Activated T-helper 2 cell treated with anti-CD3 and anti-CD28 coated beads, Interferon-gamma antibody, Interleukin-2, Interleukin-4, amounts not matched to agents 10 μg/mL and 5 μg/mL and 100 μg/mL, durations not matched to agents 14 hours and 24 hours and 36 hours (primary cell): ENCODE results near the gene HSDL1. TPM values are rescaled to one million over a fixed set of nuclear protein-coding genes. Genes with fewer than 3 reads are reported as not detected.
"Not testable (repeated sequence)": the region's sequence is repeated elsewhere in the genome, so short reads cannot be mapped to it uniquely, and the experiment has no call there.

ENCODE experiments used
- DNase-seq: peaks from one replicate; pipeline ENCODE4 v3.0.0; 2021; ENCODE audit warnings: low spot score
- H3K27ac Mint-ChIP-seq: one replicate; pipeline ENCODE4 v1.8.0; 2021; ENCODE audit warnings: mixed read lengths
- H3K27me3 Mint-ChIP-seq: one replicate; pipeline ENCODE4 v1.8.0; 2021; ENCODE audit warnings: low read depth, mixed read lengths
- H3K36me3 Mint-ChIP-seq: one replicate; pipeline ENCODE4 v1.8.0; 2021; ENCODE audit warnings: low read depth, mixed read lengths
- H3K4me1 Mint-ChIP-seq: one replicate; pipeline ENCODE4 v1.8.0; 2021; ENCODE audit warnings: low read depth, mixed read lengths
- H3K4me3 Mint-ChIP-seq: one replicate; pipeline ENCODE4 v1.8.0; 2021; ENCODE audit warnings: low read depth, mild to moderate bottlenecking, moderate library complexity, mixed read lengths
- H3K9me3 Mint-ChIP-seq: one replicate; pipeline ENCODE4 v1.8.0; 2021; ENCODE audit warnings: mixed read lengths
- intact Hi-C: fragments of 100-400 bp; cut with micrococcal nuclease; formaldehyde crosslinking; loops from one replicate; pipeline ENCODE4 v1.15.1; 2023
- total RNA-seq: library from RNA; stranded (reverse); gene quantifications from 2 replicates; pipeline ENCODE4 v1.2.3, GENCODE V29; 2022

The HSDL1 gene
- total RNA-seq, 1 donor from 2014 or later, result 16.7 TPM

DNA sequence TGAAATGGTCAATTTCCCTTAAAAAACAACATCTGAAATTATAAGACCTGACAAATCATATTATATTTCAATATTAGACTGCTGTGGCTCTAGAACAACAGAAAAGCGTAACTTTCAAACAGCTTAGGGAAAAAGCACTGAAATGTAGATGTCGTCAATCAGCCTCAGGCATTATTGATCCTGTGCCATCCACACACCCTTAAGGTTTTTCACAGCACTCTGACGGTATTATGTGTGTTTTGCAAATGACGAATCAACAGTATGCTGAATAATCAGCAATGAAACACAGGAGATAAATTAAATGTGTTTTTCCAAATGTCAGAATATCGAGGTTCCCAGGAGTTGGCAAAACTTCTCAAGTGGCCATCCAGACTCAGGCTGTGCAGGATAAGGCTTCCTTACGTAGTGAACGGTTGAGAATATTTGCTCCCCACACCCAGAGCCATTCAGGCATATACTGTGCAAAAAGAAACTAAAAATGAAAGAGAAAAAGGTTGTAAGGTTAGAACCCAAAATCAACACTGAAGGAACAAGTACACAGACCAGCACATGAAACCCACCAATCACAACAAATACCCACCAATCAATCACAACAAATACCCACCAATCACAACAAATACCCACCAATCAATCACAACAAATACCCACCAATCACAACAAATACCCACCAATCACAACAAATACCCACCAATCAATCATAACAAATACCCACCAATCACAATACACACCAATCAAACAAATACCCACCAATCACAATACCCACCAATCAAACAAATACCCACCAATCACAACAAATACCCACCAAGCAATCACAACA lies 20.5 kb downstream of the HSDL1 start:
- peaks cover 14% of the 10 kb centered on the region for H3K36me3 Mint-ChIP-seq
- peaks cover 3% of the 10 kb centered on the region for H3K4me1 Mint-ChIP-seq
- intact Hi-C loops, result no loop called here
- H3K27me3 Mint-ChIP-seq, result no peaks in the 10 kb centered on the region
- no peak for DNase-seq
- no peak overlapping the region for H3K4me3 Mint-ChIP-seq
- no peak overlapping the region for H3K27ac Mint-ChIP-seq
- no peaks in the 10 kb centered on the region for H3K9me3 Mint-ChIP-seq

DNA sequence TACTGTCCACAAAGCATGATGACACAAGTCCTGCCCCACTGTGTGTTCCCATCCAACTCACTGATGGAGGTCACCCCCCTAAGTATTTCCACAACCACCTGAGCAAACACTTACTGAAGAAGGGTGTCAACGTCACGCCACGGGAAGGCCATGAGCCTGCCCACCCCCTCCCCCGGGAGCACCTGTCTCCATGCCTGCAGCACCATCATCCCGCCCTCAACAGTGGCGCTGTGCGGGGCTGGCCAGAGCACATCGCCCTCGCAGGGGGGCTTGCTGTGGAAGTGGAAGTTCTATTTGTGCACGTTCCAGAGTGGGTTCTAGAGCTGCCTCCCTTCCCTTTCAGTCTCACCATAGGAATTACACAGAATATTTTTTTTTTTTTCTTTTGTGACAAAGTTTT lies 24.0 kb downstream of the HSDL1 start:
- Mint-ChIP-seq H3K4me3 (no peak overlapping the region), H3K4me1 (peaks cover 10% of the 10 kb centered on the region), H3K9me3 (no peaks in the 10 kb centered on the region), H3K36me3 (peaks cover 10% of the 10 kb centered on the region), H3K27me3 (no peaks in the 10 kb centered on the region), H3K27ac (no peak overlapping the region)
- intact Hi-C loops, result no loop called here
- DNase-seq, result no peak

DNA sequence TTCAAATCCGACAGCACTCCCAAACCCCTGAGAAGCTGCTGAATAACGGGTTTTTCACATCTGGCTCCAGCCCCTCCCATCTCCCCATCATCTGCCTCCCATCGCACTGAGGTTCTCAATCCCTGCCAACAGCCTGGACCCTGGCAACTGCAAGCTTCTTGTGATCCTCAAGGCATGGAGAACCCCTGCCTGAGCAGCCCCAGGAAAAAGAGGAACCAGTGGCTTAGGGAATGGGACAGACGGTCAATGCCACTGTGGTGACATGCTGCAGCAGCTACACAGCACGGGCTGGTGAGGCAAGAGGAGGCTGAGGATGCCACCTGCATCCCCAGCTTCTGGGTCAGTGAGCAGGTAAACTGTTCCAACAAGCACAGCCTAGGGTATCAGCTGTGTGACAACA lies 25.0 kb downstream of the HSDL1 start:
- H3K4me3 Mint-ChIP-seq, result no peak overlapping the region
- H3K27ac Mint-ChIP-seq, result no peak overlapping the region
- no peak for DNase-seq
- H3K4me1 Mint-ChIP-seq, result peaks cover 12% of the 10 kb centered on the region
- peaks cover 13% of the 10 kb centered on the region for H3K36me3 Mint-ChIP-seq
- H3K27me3 Mint-ChIP-seq, result no peaks in the 10 kb centered on the region
- intact Hi-C loops, result no loop called here
- H3K9me3 Mint-ChIP-seq, result no peaks in the 10 kb centered on the region

DNA sequence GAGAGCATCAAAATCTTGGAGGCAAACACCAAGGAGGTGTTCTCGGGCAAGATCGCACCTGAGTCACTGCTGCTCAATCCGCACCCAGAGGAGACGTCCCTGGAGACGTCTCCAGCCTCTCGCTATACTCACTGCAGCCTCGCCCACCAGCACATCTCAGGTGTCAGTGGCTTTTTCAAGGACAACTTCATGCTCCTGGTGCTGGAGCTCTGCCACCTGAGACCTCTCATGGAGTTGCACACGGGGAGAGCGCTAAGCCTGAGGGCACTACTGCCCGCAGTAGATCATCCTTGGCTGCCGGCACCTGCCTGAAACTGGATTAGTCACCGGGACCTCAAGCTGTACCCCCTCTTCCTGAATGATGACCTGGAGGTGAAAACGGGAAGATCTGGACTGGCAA lies 25.6 kb downstream of the HSDL1 start:
- no peak for DNase-seq
- H3K9me3 Mint-ChIP-seq, result no peaks in the 10 kb centered on the region
- H3K27ac Mint-ChIP-seq, result no peak overlapping the region
- peaks cover 12% of the 10 kb centered on the region for H3K4me1 Mint-ChIP-seq
- no peak overlapping the region for H3K4me3 Mint-ChIP-seq
- peaks cover 13% of the 10 kb centered on the region for H3K36me3 Mint-ChIP-seq
- no peaks in the 10 kb centered on the region for H3K27me3 Mint-ChIP-seq
- intact Hi-C loops, result loop anchor here (10.0 kb wide), 1 partner anchor 1435 kb away; no protein-coding TSS in a partner anchor

DNA sequence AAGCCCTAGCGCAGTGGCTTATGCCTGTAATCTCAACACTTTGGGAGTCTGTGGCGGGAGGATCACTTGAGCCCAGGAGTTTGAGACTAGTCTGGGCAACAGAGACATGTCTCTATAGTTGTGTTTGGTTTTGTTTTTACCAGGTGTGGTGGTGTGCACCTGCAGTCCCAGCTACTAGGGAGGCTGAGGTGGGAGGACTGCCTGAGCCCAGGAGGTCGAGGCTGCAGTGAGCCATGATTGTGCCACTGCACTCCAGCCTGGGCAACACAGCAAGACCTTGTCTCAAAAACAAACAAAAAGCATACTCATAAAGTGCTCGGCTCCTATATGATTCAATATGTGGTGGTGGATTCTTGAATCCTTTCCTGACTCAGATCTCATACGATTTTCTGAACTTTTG lies 26.7 kb downstream of the HSDL1 start:
- H3K27me3 Mint-ChIP-seq, DNase-seq, H3K9me3 Mint-ChIP-seq: not testable (repeated sequence)
- Mint-ChIP-seq H3K27ac (peak overlapping the region; percentile 42), H3K4me1 (peaks cover 14% of the 10 kb centered on the region), H3K36me3 (peaks cover 11% of the 10 kb centered on the region), H3K4me3 (peak overlapping the region; percentile 60)
- intact Hi-C loops, result loop anchor here (10.0 kb wide), 1 partner anchor 1436 kb away; no protein-coding TSS in a partner anchor

DNA sequence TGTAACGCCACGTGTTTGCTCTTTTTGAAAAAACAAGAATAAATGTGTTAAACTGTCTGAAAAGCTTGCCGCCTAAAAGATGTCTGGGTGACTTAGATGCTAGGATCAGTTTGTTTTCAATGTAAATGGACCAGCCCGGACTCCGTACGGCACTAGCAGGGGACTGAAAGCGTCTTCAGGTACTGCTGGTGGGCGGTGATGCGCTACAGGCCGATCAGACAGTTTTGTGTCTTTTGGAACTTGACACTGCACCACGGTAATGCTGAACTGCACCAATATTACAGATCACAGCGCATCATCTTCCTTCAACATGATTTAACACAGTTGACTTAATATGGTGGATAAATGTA lies 27.5 kb downstream of the HSDL1 start:
- Mint-ChIP-seq H3K36me3 (peaks cover 6% of the 10 kb centered on the region), H3K9me3 (no peaks in the 10 kb centered on the region), H3K27ac (peak overlapping the region; percentile 88), H3K27me3 (no peaks in the 10 kb centered on the region), H3K4me1 (peaks cover 14% of the 10 kb centered on the region), H3K4me3 (peak overlapping the region; percentile 87)
- DNase-seq, result no peak
- intact Hi-C loops, result loop anchor here (1.0 to 10.0 kb wide), 5 partner anchors 19 to 1437 kb away; partner anchors contain the start of gene TAF1C

DNA sequence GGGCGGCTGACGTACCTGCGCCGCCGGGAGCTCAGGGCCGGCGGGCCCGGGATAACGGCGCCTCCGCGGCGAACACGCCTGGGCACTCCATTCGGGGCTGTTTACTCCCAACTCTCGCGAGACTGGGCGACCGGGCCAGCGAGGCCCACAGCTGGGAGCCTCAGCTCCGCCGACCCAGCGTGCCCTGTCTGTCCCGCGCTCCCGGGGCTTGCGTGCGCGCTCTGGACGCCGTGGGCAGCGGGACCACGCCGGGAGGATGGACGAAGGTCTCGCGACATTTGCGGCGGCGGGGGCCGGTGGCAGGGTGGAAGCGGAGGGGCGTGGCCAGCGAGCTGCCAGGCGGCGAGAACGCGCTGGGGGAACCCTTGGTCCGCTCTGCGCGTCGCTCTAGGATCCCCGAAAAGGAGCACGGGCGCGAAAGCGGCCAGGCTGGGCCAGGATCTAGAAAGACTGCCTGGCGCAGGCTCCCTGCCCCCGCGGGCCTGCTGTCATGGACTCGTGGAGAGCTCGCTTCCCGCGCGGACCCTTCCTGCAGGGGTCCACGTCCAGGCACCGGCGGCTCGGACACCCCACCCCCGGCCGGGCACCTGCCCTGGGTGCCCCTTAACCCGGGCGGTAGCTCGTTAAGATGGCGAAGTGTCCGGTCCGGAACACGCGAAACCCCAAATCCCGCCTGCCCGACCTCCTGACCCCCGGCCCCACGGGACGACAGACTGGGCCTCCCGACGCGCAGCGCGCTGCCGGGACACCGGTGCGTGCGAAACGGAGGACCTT lies 28.1 kb downstream of the HSDL1 start, which contains the start of gene MBTPS1:
TSS of gene MBTPS1 (minus strand) at position 223 of the 774 bp plus-strand sequence. CDS start 15,159 bp downstream, outside the sequence.
- Mint-ChIP-seq H3K9me3 (no peaks in the 10 kb centered on the region), H3K4me3 (peak within 1 kb of the TSS; percentile 90), H3K27me3 (no peaks in the 10 kb centered on the region), H3K27ac (peak within 1 kb of the TSS; percentile 90), H3K36me3 (peaks cover 4% of the 10 kb centered on the region), H3K4me1 (peaks cover 14% of the 10 kb centered on the region)
- DNase-seq, result peak; percentile 98
- intact Hi-C loops, result loop anchor here (1.0 to 10.0 kb wide), 6 partner anchors 18 to 1438 kb away; partner anchors contain the start of gene TAF1C

DNA sequence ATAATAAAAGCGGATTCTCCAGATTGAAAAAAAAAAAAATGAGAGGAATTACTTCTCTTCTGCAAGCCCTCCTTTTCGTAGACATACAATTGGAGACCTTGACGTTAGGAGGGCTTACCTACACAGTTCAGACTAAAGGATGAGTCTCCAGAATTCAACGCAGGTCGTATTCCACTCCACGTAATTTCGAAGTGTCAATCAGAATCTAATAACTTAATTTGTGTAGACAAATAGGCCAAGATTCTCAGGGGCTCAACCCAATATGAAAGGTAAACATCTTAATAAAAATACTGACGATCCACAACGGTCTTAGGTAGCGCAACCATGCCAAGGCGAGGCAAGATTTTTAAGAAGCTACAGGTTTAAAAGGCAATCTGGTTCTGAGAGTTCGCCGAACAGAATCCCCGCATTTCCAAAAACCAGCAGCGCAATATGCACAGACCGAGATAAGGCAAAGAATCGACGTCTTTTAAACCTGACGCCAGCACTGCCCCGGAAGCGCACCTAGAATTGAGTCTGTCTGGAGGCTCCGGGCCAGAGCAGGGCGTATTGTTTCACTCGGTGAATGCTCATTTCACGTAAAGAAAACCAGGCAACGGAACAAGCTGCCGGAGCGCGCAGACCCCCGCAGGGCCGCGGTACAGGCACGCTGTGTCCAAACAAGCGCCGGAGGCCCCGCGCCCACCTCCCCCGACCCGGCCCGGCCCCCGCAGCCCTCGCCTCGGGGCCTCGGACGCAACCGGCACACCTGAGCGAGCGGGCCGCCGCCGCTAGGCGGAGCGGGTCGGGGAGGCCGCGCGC lies 28.9 kb downstream of the HSDL1 start:
- no peaks in the 10 kb centered on the region for H3K9me3 Mint-ChIP-seq
- H3K27ac Mint-ChIP-seq, result peak overlapping the region; percentile 90
- H3K4me3 Mint-ChIP-seq, result peak overlapping the region; percentile 90
- no peak for DNase-seq
- H3K27me3 Mint-ChIP-seq, result no peaks in the 10 kb centered on the region
- intact Hi-C loops, result loop anchor here (1.0 to 10.0 kb wide), 5 partner anchors 17 to 1439 kb away; partner anchors contain the start of gene TAF1C
- peaks cover 4% of the 10 kb centered on the region for H3K36me3 Mint-ChIP-seq
- peaks cover 14% of the 10 kb centered on the region for H3K4me1 Mint-ChIP-seq

DNA sequence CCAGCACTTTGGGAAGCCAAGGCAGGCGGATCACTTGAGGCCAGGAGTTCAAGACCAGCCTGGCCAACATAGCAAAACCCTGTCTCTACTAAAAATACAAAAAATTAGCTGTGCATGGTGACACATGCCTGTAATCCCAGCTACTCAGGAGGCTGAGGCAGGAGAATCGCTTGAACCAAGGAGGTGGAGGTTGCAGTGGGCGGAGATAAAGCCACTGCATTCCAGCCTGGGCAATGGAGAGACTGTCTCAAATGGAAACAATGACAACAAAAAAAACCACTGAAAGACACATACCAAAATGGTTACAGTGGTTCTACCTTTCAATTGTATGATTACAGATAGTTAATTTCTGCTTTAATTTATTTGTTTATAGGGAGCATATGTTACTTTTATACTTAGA lies 33.0 kb downstream of the HSDL1 start:
- H3K9me3 Mint-ChIP-seq, H3K27ac Mint-ChIP-seq, H3K27me3 Mint-ChIP-seq, DNase-seq, H3K4me3 Mint-ChIP-seq: not testable (repeated sequence)
- Mint-ChIP-seq H3K36me3 (peaks cover 24% of the 10 kb centered on the region), H3K4me1 (peaks cover 19% of the 10 kb centered on the region)
- intact Hi-C loops, result loop anchor here (10.0 kb wide), 1 partner anchor 1443 kb away; no protein-coding TSS in a partner anchor

DNA sequence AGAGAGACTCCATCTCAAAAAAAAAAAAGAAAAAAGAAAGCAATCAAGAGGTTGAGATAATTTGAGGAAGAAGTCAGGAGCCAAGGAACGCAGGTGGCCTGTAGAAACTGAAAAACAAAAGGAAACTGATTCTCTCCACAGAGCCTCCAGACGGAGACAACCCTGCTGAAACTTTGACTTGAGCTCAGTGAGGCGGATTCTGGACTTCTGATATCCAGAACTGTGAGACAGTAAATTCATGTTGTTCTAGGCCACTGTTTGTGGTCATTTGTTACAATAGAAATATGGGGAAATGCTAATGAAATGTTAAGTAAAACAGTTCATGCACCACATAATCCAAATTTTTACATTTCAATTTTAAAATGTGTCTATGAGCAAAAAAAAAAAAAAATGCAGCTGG lies 33.5 kb downstream of the HSDL1 start:
- H3K4me3 Mint-ChIP-seq, result no peak overlapping the region
- peaks cover 28% of the 10 kb centered on the region for H3K36me3 Mint-ChIP-seq
- intact Hi-C loops, result loop anchor here (10.0 kb wide), 1 partner anchor 1443 kb away; no protein-coding TSS in a partner anchor
- H3K27me3 Mint-ChIP-seq, result no peaks in the 10 kb centered on the region
- H3K4me1 Mint-ChIP-seq, result peaks cover 19% of the 10 kb centered on the region
- H3K27ac Mint-ChIP-seq, result no peak overlapping the region
- no peaks in the 10 kb centered on the region for H3K9me3 Mint-ChIP-seq
- DNase-seq, result no peak

DNA sequence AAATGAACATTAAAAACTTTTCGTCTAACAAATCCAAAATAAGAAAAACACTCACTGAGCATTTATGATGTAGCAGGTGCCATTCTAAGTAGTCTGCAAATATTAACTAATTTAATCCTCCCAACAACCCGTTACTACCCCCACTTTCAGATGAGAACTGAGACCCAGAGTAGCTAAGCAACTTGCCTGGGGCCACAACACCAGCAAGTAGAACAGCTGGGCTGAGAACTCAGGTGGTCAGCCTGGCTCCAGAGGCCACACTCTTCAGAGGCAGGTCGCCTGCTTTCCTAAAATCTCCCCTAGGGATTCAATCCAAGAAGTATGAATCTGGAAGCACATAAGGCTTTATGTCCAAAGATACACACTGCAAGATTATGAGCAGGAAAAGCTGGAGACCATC lies 34.5 kb downstream of the HSDL1 start:
- Mint-ChIP-seq H3K4me1 (peaks cover 18% of the 10 kb centered on the region), H3K4me3 (no peak overlapping the region), H3K27me3 (no peaks in the 10 kb centered on the region), H3K27ac (no peak overlapping the region), H3K36me3 (peaks cover 32% of the 10 kb centered on the region), H3K9me3 (no peaks in the 10 kb centered on the region)
- no peak for DNase-seq
- intact Hi-C loops, result loop anchor here (10.0 kb wide), 1 partner anchor 1444 kb away; no protein-coding TSS in a partner anchor
